IMR-90 (cell line): ENCODE data around the gene RCAN2. TPM values are rescaled to one million over a fixed set of nuclear protein-coding genes. Genes with fewer than 3 reads are reported as not detected.

Experiments
- ATAC-seq: fragments of 200-7000 bp; cut with Tn5 transposase; 2 replicates; pipeline ENCODE4 v1.9.1; 2020; ENCODE audit warnings: low read depth, mild to moderate bottlenecking, moderate library complexity
- BruUV-seq: library from RNA; stranded (reverse); fragments of 400-500 nt; replicated peaks from 2 replicates; lab custom pipeline; 2021; lab: Mats Ljungman, UMichigan
- CTCF ChIA-PET: fragments of 300-600 bp; formaldehyde crosslinking; extraction: SDS; loops from one replicate; lab custom pipeline; 2021; ENCODE audit warnings: antibody characterized with exemption; lab: Yijun Ruan, JAX
- POLR2A ChIA-PET: fragments of 300-600 bp; sonication (Branson Sonifier 250); formaldehyde crosslinking; loops from one replicate; lab custom pipeline; 2022; ENCODE audit warnings: antibody characterized with exemption; ENCODE audit not compliant: unreplicated experiment; lab: Charles Lee
- DNase-seq: peaks from one replicate; pipeline ENCODE4 v3.0.0; 2013
- H2AFZ ChIP-seq: replicated peaks from 2 replicates; pipeline ENCODE3; 2013; ENCODE audit warnings: low read length, mild to moderate bottlenecking; ENCODE audit not compliant: poor library complexity
- H2AK5ac ChIP-seq: 2 replicates; pipeline ENCODE4 v1.6.1; 2013; ENCODE audit warnings: low read depth, low read length, inconsistent platforms
- H2AK9ac ChIP-seq: replicated peaks from 2 replicates; pipeline ENCODE3; 2013; ENCODE audit warnings: mild to moderate bottlenecking, low read depth, low read length, moderate library complexity; ENCODE audit not compliant: poor library complexity
- H2BK120ac ChIP-seq: 2 replicates; pipeline ENCODE4 v1.6.1; 2013; ENCODE audit warnings: low read depth, low read length, inconsistent platforms
- H2BK15ac ChIP-seq: 3 replicates; pipeline ENCODE4 v1.6.1; 2013; ENCODE audit warnings: low read depth, low read length, inconsistent platforms
- H2BK20ac ChIP-seq: 2 replicates; pipeline ENCODE4 v1.6.1; 2013; ENCODE audit warnings: low read depth, mild to moderate bottlenecking, inconsistent platforms, low read length, moderate library complexity
- H2BK5ac ChIP-seq: 2 replicates; pipeline ENCODE4 v1.6.1; 2013; ENCODE audit warnings: mild to moderate bottlenecking, low read depth, low read length, inconsistent platforms; ENCODE audit not compliant: poor library complexity, severe bottlenecking
- H3K14ac ChIP-seq: replicated peaks from 2 replicates; pipeline ENCODE4 v1.6.1; 2013; ENCODE audit warnings: low read depth, low read length, inconsistent platforms
- H3K18ac ChIP-seq: 2 replicates; pipeline ENCODE4 v1.6.1; 2013; ENCODE audit warnings: low read depth, low read length, control low read depth
- H3K23ac ChIP-seq: 2 replicates; pipeline ENCODE4 v1.6.1; 2013; ENCODE audit warnings: low read depth, low read length, inconsistent platforms
- H3K27ac ChIP-seq: 2 replicates; pipeline ENCODE4 v1.5.1; 2013; ENCODE audit warnings: mild to moderate bottlenecking, control low read depth, low read length; ENCODE audit not compliant: insufficient read depth
- H3K27me3 ChIP-seq: 2 replicates; pipeline ENCODE4 v1.6.1; 2013; ENCODE audit warnings: low read length; ENCODE audit not compliant: control insufficient read depth, insufficient read depth
- H3K36me3 ChIP-seq: 2 replicates; pipeline ENCODE4 v1.6.1; 2013; ENCODE audit warnings: low read length, mixed read lengths; ENCODE audit not compliant: control insufficient read depth, insufficient read depth
- H3K4ac ChIP-seq: 2 replicates; pipeline ENCODE4 v1.6.1; 2013; ENCODE audit warnings: low read depth, low read length, inconsistent platforms
- H3K4me1 ChIP-seq: 2 replicates; pipeline ENCODE4 v1.6.1; 2013; ENCODE audit warnings: low read length, mixed read lengths; ENCODE audit not compliant: control insufficient read depth, insufficient read depth
- H3K4me2 ChIP-seq: 2 replicates; pipeline ENCODE4 v1.6.1; 2013; ENCODE audit warnings: low read depth, mild to moderate bottlenecking, control low read depth, low read length, moderate library complexity
- H3K4me3 ChIP-seq: 2 replicates; pipeline ENCODE4 v1.5.1; 2013; ENCODE audit warnings: low read depth, mild to moderate bottlenecking, control low read depth, low read length, moderate library complexity; ENCODE audit not compliant: insufficient read depth
- H3K56ac ChIP-seq: 2 replicates; pipeline ENCODE4 v1.6.1; 2013; ENCODE audit warnings: low read length, inconsistent platforms; ENCODE audit not compliant: insufficient read depth; ENCODE audit errors: extremely low read depth
- H3K79me1 ChIP-seq, 2 experiments: 2 replicates each; pipeline ENCODE4 v1.6.1; 2013; ENCODE audit warnings: low read length in 2 of 2, inconsistent platforms in 1 of 2, low read depth in 1 of 2
- H3K9ac ChIP-seq: 2 replicates; pipeline ENCODE4 v1.6.1; 2013; ENCODE audit warnings: low read depth, low read length, control low read depth
- H3K9me1 ChIP-seq: 2 replicates; pipeline ENCODE4 v1.6.1; 2013; ENCODE audit warnings: low read length, inconsistent platforms; ENCODE audit not compliant: insufficient read depth
- H3K9me3 ChIP-seq: 2 replicates; pipeline ENCODE4 v1.6.1; 2013; ENCODE audit warnings: low read length; ENCODE audit not compliant: control insufficient read depth, insufficient read depth
- H4K20me1 ChIP-seq: 2 replicates; pipeline ENCODE4 v1.6.1; 2013; ENCODE audit warnings: low read length, inconsistent platforms; ENCODE audit not compliant: insufficient read depth
- H4K5ac ChIP-seq: 2 replicates; pipeline ENCODE4 v1.6.1; 2013; ENCODE audit warnings: mild to moderate bottlenecking, low read depth, low read length, control low read depth
- H4K8ac ChIP-seq, 2 experiments: 2 replicates each; pipeline ENCODE4 v1.6.1; 2013; ENCODE audit warnings: low read depth in 2 of 2, low read length in 2 of 2, control low read depth in 1 of 2, inconsistent platforms in 1 of 2
- H4K91ac ChIP-seq: 2 replicates; pipeline ENCODE4 v1.6.1; 2013; ENCODE audit warnings: low read depth, low read length, inconsistent platforms; ENCODE audit not compliant: insufficient read depth
- CHD1 ChIP-seq: IDR thresholded peaks from 2 replicates; pipeline ENCODE4 v1.6.1; 2012; ENCODE audit warnings: low read depth, low read length, improper control_type of control experiment
- FOS ChIP-seq: fragments of 150-350 bp; IDR thresholded peaks from 2 replicates; pipeline ENCODE4 v1.6.1; 2016; ENCODE audit warnings: low read depth, low read length
- MAFK ChIP-seq: IDR thresholded peaks from 2 replicates; pipeline ENCODE4 v1.6.1; 2012; ENCODE audit warnings: low read depth, low read length, improper control_type of control experiment
- NFE2L2 ChIP-seq: fragments of 150-350 bp; IDR thresholded peaks from 2 replicates; pipeline ENCODE4 v1.6.1; 2016; ENCODE audit warnings: low read depth, mild to moderate bottlenecking, low read length
- POLR2A ChIP-seq: IDR thresholded peaks from 2 replicates; pipeline ENCODE4 v1.6.1; 2012; ENCODE audit warnings: mild to moderate bottlenecking, low read depth, low read length
- RCOR1 ChIP-seq: IDR thresholded peaks from 2 replicates; pipeline ENCODE4 v1.6.1; 2012; ENCODE audit warnings: mild to moderate bottlenecking, low read length, improper control_type of control experiment; ENCODE audit not compliant: insufficient replicate concordance
- WGBS, 2 experiments: methylation state at CpG; one replicate each; pipeline versions ENCODE4 v1.1.5 to v1.1.7; 2013; ENCODE audit warnings: missing lambda C conversion rate in 2 of 2; ENCODE audit not compliant: insufficient read length in 1 of 2; ENCODE audit errors: extremely low coverage in 2 of 2; 5-methylcytosine and 5-hydroxymethylcytosine counted together
- dilution Hi-C: fragments of 300-500 bp; cut with HindIII; formaldehyde crosslinking; loops from one replicate; pipeline ENCODE4 v1.14.3; 2018; ENCODE audit warnings: low sequenced_read_pairs; ENCODE audit not compliant: unreplicated experiment
- in situ Hi-C: fragments of 300-500 bp; cut with MboI; formaldehyde crosslinking; loops from 3 replicates; pipeline ENCODE4 v1.14.3; 2019; ENCODE audit warnings: low sequenced_read_pairs, inconsistent platforms, mixed read lengths
- intact Hi-C: fragments of 100-400 bp; cut with micrococcal nuclease; formaldehyde crosslinking; loops from 2 replicates; pipeline ENCODE4 v1.10.0; 2022
- polyA plus RNA-seq, 3 experiments: library from polyadenylated mRNA; depleted of rRNA; stranded (reverse); fragments of >200 nt; gene quantifications; 2 replicates each; pipeline ENCODE4 v1.2.3, GENCODE V29; 2012; ENCODE audit warnings: low replicate concordance in 1 of 3
- total RNA-seq: library from RNA; depleted of rRNA; stranded (reverse); fragments of >200 nt; gene quantifications from 2 replicates; pipeline ENCODE4 v1.2.3, GENCODE V29; 2012

RCAN2 gene
- total and polyA plus RNA-seq, 2 of the 4 experiments (the other 2 are of a cell fraction) = 1.3 to 1.8 TPM

DNA sequence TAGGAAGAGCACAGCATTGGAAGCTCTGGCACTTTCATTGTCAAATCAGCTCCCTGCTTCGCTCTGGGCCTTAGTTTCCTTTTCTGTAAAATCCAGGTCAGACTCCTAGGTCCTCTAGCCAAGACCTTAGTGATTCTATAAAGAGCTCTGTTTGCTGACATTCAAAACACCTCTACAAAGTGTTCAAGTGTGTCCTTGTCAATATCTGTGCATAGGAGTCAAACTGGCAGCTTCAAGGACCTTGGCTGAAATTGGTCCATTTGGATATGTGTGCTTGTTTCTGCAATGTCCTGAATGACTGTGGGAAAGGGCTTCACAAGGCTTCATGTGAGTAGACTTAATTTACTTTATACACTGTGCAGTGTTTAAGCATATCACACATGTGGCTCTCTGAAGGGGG, 246.6 kb downstream of the RCAN2 start:
- Histone ChIP-seq H2AK5ac (no peak overlapping the region), H2BK20ac (no peak overlapping the region), H4K91ac (no peak overlapping the region), H3K56ac (no peak overlapping the region), H3K27me3 (no peaks in the 10 kb centered on the region), H3K9me1 (no peaks in the 10 kb centered on the region), H3K36me3 (no peaks in the 10 kb centered on the region), H3K4me3 (no peak overlapping the region), H2BK15ac (no peak overlapping the region), H3K4me1 (no peaks in the 10 kb centered on the region), H2AFZ (no peak overlapping the region), H4K20me1 (no peaks in the 10 kb centered on the region), H3K4me2 (no peak overlapping the region), H3K79me1 (no peaks in the 10 kb centered on the region), H2BK120ac (no peak overlapping the region), H3K18ac (no peak overlapping the region), H3K9ac (no peak overlapping the region), H3K27ac (no peak overlapping the region), H3K23ac (no peak overlapping the region), H3K4ac (no peak overlapping the region), H2BK5ac (no peak overlapping the region), H3K9me3 (no peaks in the 10 kb centered on the region), H2AK9ac (no peak overlapping the region), H4K8ac (no peak overlapping the region), H4K5ac (no peak overlapping the region), H3K14ac (no peak overlapping the region)
- in situ Hi-C loops = no loop called here
- dilution Hi-C loops = no loop called here
- CTCF ChIA-PET = no interaction called here
- ATAC-seq (no peak), DNase-seq (no peak)
- 33% methylated on average over 1 of the region's 1 CpG; no CpG with 5 or more reads in 1 of the 2 experiments for WGBS, 2 experiments
- POLR2A ChIA-PET = no interaction called here
- BruUV-seq = no TSS peak
- TF ChIP-seq POLR2A (no peak), CHD1 (no peak), NFE2L2 (no peak), RCOR1 (no peak), MAFK (no peak), FOS (no peak)
- intact Hi-C loops = no loop called here
